Stimulated activated CD8-positive, alpha-beta memory T cell treated with anti-CD3 and anti-CD28 coated beads, Interleukin-7, amount 100 ng/mL, for 24 hours (primary cell): Measurements from ENCODE around the gene INPP1.
"Not testable (repeated sequence)": the region's sequence is repeated elsewhere in the genome, so short reads cannot be mapped to it uniquely, and the experiment has no call there.

Experiments
- DNase-seq: peaks from one replicate; pipeline ENCODE4 v3.0.0-alpha.2; 2020; ENCODE audit warnings: low read depth

The INPP1 gene

GRCh38 chr2:190334479-190335224 is 8.7 kb upstream of the INPP1 start:
- no peak for DNase-seq

GRCh38 chr2:190335225-190335559 is 8.2 kb upstream of the INPP1 start:
- DNase-seq: no peak

GRCh38 chr2:190335584-190335983 is 7.8 kb upstream of the INPP1 start:
- not testable (repeated sequence) for DNase-seq

- no peak for DNase-seq
These were observed 7.0 kb upstream of the INPP1 start for GRCh38 chr2:190336420-190336819.

GRCh38 chr2:190338453-190338852 is 4.9 kb upstream of the INPP1 start:
- no peak for DNase-seq

- no peak for DNase-seq
These were observed 4.0 kb upstream of the INPP1 start for GRCh38 chr2:190339394-190339793.

GRCh38 chr2:190340369-190340768 is 3.0 kb upstream of the INPP1 start:
- DNase-seq: no peak

GRCh38 chr2:190342611-190343010 is 778 bp upstream of the INPP1 start:
- no peak for DNase-seq

GRCh38 chr2:190343089-190343535 is 277 bp upstream of the INPP1 start:
- DNase-seq: no peak

GRCh38 chr2:190344276-190344827 is 963 bp downstream of the INPP1 start:
- no peak for DNase-seq

- no peak for DNase-seq
These were observed 7.0 kb downstream of the INPP1 start for GRCh38 chr2:190350371-190350770.

GRCh38 chr2:190351955-190352354 is 8.6 kb downstream of the INPP1 start:
- DNase-seq: no peak

GRCh38 chr2:190352668-190353536 is 9.5 kb downstream of the INPP1 start:
- DNase-seq: no peak

GRCh38 chr2:190353537-190353899 is 10.1 kb downstream of the INPP1 start:
- no peak for DNase-seq

- DNase-seq: no peak
These were observed 10.8 kb downstream of the INPP1 start for GRCh38 chr2:190354003-190354690.

- DNase-seq: no peak
These were observed 12.7 kb downstream of the INPP1 start for GRCh38 chr2:190355968-190356644.

- DNase-seq: no peak
These were observed 14.2 kb downstream of the INPP1 start for GRCh38 chr2:190357600-190357999.

- DNase-seq: not testable (repeated sequence)
These were observed 15.5 kb downstream of the INPP1 start for GRCh38 chr2:190358655-190359448.

GRCh38 chr2:190360561-190360960 is 17.2 kb downstream of the INPP1 start:
- DNase-seq: no peak

- DNase-seq: no peak
These were observed 17.6 kb downstream of the INPP1 start for GRCh38 chr2:190360965-190361364.

- DNase-seq: no peak
These were observed 18.2 kb downstream of the INPP1 start for GRCh38 chr2:190361572-190361971.
